DOHH2 (cell line): ENCODE measurements around the gene DDX46.

ENCODE experiments used
- H3F3A ChIP-seq: fragments of 200-600 bp; sonication (generic), shearing (Covaris generic); 2 replicates; pipeline ENCODE4 v1.6.0; 2016; ENCODE audit warnings: antibody characterized with exemption, mild to moderate bottlenecking; ENCODE audit not compliant: control insufficient read depth, insufficient read depth
- H3K27ac ChIP-seq: fragments of 200-600 bp; sonication (generic); 2 replicates; pipeline ENCODE4 v1.5.1; 2014; ENCODE audit warnings: low read depth, mild to moderate bottlenecking, low read length, moderate library complexity
- H3K27me3 ChIP-seq: fragments of 200-600 bp; sonication (generic); 2 replicates; pipeline ENCODE4 v1.6.1; 2014; ENCODE audit warnings: mild to moderate bottlenecking, low read length, mixed read lengths; ENCODE audit not compliant: control insufficient read depth
- H3K36me3 ChIP-seq: fragments of 200-600 bp; sonication (generic); 2 replicates; pipeline ENCODE4 v1.6.1; 2014; ENCODE audit warnings: mild to moderate bottlenecking, low read length, moderate library complexity, mixed read lengths; ENCODE audit not compliant: control insufficient read depth
- H3K4me1 ChIP-seq: fragments of 200-600 bp; sonication (generic); 2 replicates; pipeline ENCODE4 v1.6.1; 2014; ENCODE audit warnings: mild to moderate bottlenecking, low read length, mixed read lengths; ENCODE audit not compliant: control insufficient read depth
- H3K4me2 ChIP-seq: fragments of 200-600 bp; sonication (generic); 2 replicates; pipeline ENCODE4 v1.6.0; 2014; ENCODE audit warnings: mild to moderate bottlenecking, low read length, moderate library complexity
- H3K4me3 ChIP-seq: fragments of 200-600 bp; sonication (generic); 2 replicates; pipeline ENCODE4 v1.5.1; 2014; ENCODE audit warnings: mild to moderate bottlenecking, low read length, mixed read lengths
- H3K79me2 ChIP-seq: fragments of 200-600 bp; sonication (generic); 2 replicates; pipeline ENCODE4 v1.6.1; 2014; ENCODE audit warnings: mild to moderate bottlenecking, low read length, mixed read lengths; ENCODE audit not compliant: control insufficient read depth
- H3K9me2 ChIP-seq: fragments of 200-600 bp; sonication (generic); replicated peaks from 2 replicates; pipeline ENCODE4 v1.6.1; 2014; ENCODE audit warnings: mild to moderate bottlenecking, low read length, mixed read lengths; ENCODE audit not compliant: control insufficient read depth
- H3K9me3 ChIP-seq: fragments of 200-600 bp; sonication (generic); 2 replicates; pipeline ENCODE4 v1.6.1; 2014; ENCODE audit warnings: antibody characterized with exemption, low read length, mixed read lengths; ENCODE audit not compliant: control insufficient read depth, insufficient read depth
- H4K20me1 ChIP-seq: fragments of 200-600 bp; sonication (generic); 2 replicates; pipeline ENCODE4 v1.6.0; 2014; ENCODE audit warnings: low read depth, mild to moderate bottlenecking, antibody characterized with exemption, low read length, moderate library complexity; ENCODE audit not compliant: control insufficient read depth, insufficient read depth
- CTCF ChIP-seq: fragments of 200-600 bp; sonication (generic); IDR thresholded peaks from one replicate; pipeline ENCODE4 v1.5.1; 2014; ENCODE audit warnings: antibody characterized with exemption, mild to moderate bottlenecking, low read depth, low read length; ENCODE audit not compliant: poor library complexity, severe bottlenecking
- EZH2phosphoT487 ChIP-seq: fragments of 200-600 bp; sonication (generic); IDR thresholded peaks from 2 replicates; pipeline ENCODE4 v1.6.1; 2017; ENCODE audit warnings: borderline replicate concordance, mild to moderate bottlenecking, antibody characterized with exemption, low read length, moderate library complexity, mixed read lengths

The DDX46 gene

DNA sequence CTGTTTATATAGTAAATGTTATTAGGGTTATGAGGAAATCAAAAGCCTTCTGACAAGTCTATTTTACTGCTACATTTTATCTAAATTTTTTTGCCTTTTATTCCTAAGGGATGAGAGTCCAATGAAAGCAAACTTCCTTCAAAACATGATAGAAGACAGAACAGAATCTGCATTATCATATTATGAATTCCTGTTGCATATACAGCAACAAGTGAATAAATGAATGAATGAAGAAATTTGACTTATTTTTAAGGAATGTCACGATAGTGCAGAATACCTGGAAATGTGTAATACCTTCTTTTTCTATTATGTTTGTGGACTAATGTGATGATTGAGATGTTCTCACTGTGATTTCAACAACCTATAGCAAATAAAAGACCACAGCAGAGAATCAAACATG is 33.7 kb upstream of the DDX46 start:
- Histone ChIP-seq H3K27ac (no peak overlapping the region), H3K79me2 (no peaks in the 10 kb centered on the region), H4K20me1 (no peaks in the 10 kb centered on the region), H3K4me3 (no peak overlapping the region), H3K4me1 (no peaks in the 10 kb centered on the region), H3F3A (peaks cover 18% of the 10 kb centered on the region), H3K36me3 (peaks cover 21% of the 10 kb centered on the region), H3K9me3 (no peaks in the 10 kb centered on the region), H3K9me2 (no peaks in the 10 kb centered on the region), H3K4me2 (no peak overlapping the region), H3K27me3 (no peaks in the 10 kb centered on the region)
- no peak for TF ChIP-seq CTCF

- no peaks in the 10 kb centered on the region for H4K20me1 ChIP-seq
Measured at GRCh38 chr5:134732819-134733218, 25.8 kb upstream of the DDX46 start.

DNA sequence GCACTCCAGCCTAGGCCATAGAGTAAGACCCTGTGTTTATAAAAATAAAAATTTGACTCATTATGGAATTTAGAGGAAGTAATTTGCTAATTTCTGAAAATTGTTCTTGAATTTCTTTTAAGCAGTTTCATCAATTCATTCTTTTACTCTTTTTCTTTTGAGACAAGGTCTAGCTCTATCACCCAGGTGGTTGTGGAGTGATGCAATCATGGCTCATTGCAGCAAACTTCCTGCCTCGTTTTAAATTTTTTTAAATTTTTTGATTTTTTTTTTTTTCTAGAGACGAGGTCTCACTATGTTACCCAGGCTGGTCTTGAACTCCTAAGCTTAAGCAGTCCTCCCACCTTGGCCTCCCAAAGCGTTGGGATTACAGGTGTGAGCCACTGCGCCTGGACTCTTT is 23.3 kb upstream of the DDX46 start:
- TF ChIP-seq CTCF (no peak), EZH2phosphoT487 (no peak)
- Histone ChIP-seq H3K9me2 (no peaks in the 10 kb centered on the region), H3F3A (peaks cover 15% of the 10 kb centered on the region), H3K4me1 (peaks cover 44% of the 10 kb centered on the region), H3K9me3 (no peaks in the 10 kb centered on the region), H4K20me1 (no peaks in the 10 kb centered on the region; the same call in 1 of the 2 replicates), H3K36me3 (peaks cover 8% of the 10 kb centered on the region), H3K79me2 (peaks cover 23% of the 10 kb centered on the region), H3K4me2 (peak overlapping the region; percentile 43), H3K27ac (peak overlapping the region; percentile 81), H3K4me3 (peak overlapping the region; percentile 19; the same call in 1 of the 2 replicates), H3K27me3 (no peaks in the 10 kb centered on the region; the same call in 1 of the 2 replicates)

More at GRCh38 chr5:134732819-134733218, 25.8 kb upstream of the DDX46 start:
- H3K9me2 ChIP-seq, result no peaks in the 10 kb centered on the region
- H3K27me3 ChIP-seq, result no peaks in the 10 kb centered on the region
- no peaks in the 10 kb centered on the region for H3K36me3 ChIP-seq
- H3K4me1 ChIP-seq, result peaks cover 36% of the 10 kb centered on the region
- no peak overlapping the region for H3K4me3 ChIP-seq
- H3K27ac ChIP-seq, result no peak overlapping the region
- TF ChIP-seq CTCF, result no peak
- TF ChIP-seq EZH2phosphoT487, result no peak
- H3K79me2 ChIP-seq, result peaks cover 4% of the 10 kb centered on the region; the same call in 1 of the 2 replicates
- H3K9me3 ChIP-seq, result no peaks in the 10 kb centered on the region
- H3F3A ChIP-seq, result peaks cover 18% of the 10 kb centered on the region
- peak overlapping the region; percentile 10 for H3K4me2 ChIP-seq
